ENCODE results near the gene FN1. TPM values are rescaled to one million over a fixed set of nuclear protein-coding genes. Genes with fewer than 3 reads are reported as not detected.

The FN1 gene
- total RNA-seq, 4 donors from 2014 or later, result 169 to 686 (median 215) TPM

DNA sequence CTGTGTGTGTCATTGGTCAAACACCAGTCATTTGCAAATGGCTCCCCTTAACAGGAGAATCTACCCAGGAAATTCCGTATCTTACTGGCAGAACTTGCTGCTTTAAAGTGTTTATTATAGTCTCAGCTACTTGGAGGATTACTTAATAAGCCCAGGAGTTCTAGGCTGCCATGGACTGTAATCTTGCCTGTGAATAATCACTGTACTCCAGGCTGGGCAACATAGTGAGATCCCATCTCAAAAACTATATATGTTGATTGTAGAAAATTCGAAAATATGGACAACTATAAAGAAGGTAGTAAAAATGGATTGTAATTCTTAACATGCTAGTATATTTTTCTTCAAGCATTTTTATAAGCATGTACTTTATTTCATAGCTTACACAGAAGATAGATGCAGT, 119.5 kb downstream of the FN1 start:
- intact Hi-C loops (cut with DNase I; ENCODE audit: low total_unique reads) (no loop called here), in situ Hi-C loops (cut with MboI; ENCODE audit: low pct_ligation_motif_present in 1 of 4, low pct_unique_long_range_greater_than_20kb in 1 of 4, low sequenced_read_pairs in 3 of 4) (loop anchor here in 1 of 4 donors (25.0 kb wide), 1 partner anchor 621 kb away; no protein-coding TSS in a partner anchor)
- H3K4me1 ChIP-seq, result peaks cover 7 to 19% (median 10%) of the 10 kb centered on the region in 4 donors
- H3K27ac ChIP-seq, result no peak overlapping the region
- no peak overlapping the region for H3K4me3 ChIP-seq
- TF ChIP-seq POLR2AphosphoS5 (IDR thresholded peaks at IDR 0.05), result no peak
- no peak for TF ChIP-seq POLR2A (IDR thresholded peaks at IDR 0.05)
- TF ChIP-seq EP300 (IDR thresholded peaks at IDR 0.05; ENCODE audit: low read depth), result no peak
- TF ChIP-seq, protein P1, sequence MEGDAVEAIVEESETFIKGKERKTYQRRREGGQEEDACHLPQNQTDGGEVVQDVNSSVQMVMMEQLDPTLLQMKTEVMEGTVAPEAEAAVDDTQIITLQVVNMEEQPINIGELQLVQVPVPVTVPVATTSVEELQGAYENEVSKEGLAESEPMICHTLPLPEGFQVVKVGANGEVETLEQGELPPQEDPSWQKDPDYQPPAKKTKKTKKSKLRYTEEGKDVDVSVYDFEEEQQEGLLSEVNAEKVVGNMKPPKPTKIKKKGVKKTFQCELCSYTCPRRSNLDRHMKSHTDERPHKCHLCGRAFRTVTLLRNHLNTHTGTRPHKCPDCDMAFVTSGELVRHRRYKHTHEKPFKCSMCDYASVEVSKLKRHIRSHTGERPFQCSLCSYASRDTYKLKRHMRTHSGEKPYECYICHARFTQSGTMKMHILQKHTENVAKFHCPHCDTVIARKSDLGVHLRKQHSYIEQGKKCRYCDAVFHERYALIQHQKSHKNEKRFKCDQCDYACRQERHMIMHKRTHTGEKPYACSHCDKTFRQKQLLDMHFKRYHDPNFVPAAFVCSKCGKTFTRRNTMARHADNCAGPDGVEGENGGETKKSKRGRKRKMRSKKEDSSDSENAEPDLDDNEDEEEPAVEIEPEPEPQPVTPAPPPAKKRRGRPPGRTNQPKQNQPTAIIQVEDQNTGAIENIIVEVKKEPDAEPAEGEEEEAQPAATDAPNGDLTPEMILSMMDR (IDR thresholded peaks at IDR 0.05), result no peak
- 83 to 90% methylated on average over 2 of the region's 2 CpGs for WGBS, 2 donors (ENCODE audit: low coverage in 1 of 2)
- H3K36me3 ChIP-seq, result peaks cover 0 to 28% (median 10%) of the 10 kb centered on the region in 4 donors
- no peaks in the 10 kb centered on the region for H3K9me3 ChIP-seq
- no peaks in the 10 kb centered on the region for H3K27me3 ChIP-seq
- DNase-seq, result no peak

DNA sequence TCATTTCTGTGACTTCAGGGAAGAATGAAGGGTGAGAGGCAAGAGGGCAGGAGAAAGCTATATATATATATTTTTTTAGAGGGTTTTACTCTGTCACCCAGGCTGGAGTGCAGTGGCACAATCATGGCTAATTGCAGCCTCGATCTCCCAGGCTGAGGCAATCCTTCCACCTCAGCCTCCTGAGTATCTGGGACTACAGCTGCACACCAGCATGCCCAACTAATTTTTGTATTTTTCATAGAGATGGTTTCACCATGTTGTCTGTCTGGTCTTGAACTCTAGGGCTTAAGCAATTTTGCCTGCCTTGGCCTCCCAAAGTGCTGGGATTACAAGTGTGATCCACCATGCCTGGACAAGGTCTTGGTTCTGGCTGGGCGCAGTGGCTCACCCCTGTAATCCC, 120.6 kb downstream of the FN1 start:
- WGBS, 2 donors (ENCODE audit: low coverage in 1 of 2), result 100% methylated on average over 2 of the region's 2 CpGs; no CpG with 5 or more reads in 1 of the 2 donors
- Histone ChIP-seq H3K27ac (no peak overlapping the region), H3K9me3 (no peaks in the 10 kb centered on the region), H3K4me1 (peaks cover 7 to 22% (median 12%) of the 10 kb centered on the region in 4 donors), H3K4me3 (no peak overlapping the region), H3K36me3 (peaks cover 0 to 22% (median 10%) of the 10 kb centered on the region in 4 donors), H3K27me3 (no peaks in the 10 kb centered on the region)
- intact Hi-C loops (cut with DNase I; ENCODE audit: low total_unique reads) (no loop called here), in situ Hi-C loops (cut with MboI; ENCODE audit: low pct_ligation_motif_present in 1 of 4, low pct_unique_long_range_greater_than_20kb in 1 of 4, low sequenced_read_pairs in 3 of 4) (loop anchor here in 1 of 4 donors (25.0 kb wide), 1 partner anchor 622 kb away; no protein-coding TSS in a partner anchor)
- TF ChIP-seq POLR2AphosphoS5 (IDR thresholded peaks at IDR 0.05) (no peak), EP300 (IDR thresholded peaks at IDR 0.05; ENCODE audit: low read depth) (no peak), POLR2A (IDR thresholded peaks at IDR 0.05) (no peak)
- TF ChIP-seq, protein P1 (IDR thresholded peaks at IDR 0.05), result no peak
- DNase-seq, result no peak

DNA sequence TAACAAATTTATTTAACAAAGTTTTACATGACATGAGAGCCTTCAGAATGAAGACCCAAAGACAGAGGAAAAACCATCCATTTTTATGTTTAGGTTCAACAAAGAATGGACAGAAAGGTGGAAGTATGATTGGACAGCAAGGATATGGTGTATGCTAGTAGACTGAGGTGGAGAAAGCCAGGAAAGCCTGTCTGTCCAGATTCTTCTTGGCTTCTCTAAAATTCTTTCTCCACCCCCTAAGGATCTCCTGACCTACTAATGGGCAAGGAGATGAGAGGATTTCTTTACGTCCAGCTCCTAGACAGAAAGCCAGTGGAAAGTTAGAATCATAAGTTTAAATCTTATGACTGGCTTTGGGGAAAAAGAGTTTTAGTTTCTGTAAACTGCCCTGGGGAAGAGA, 121.0 kb downstream of the FN1 start:
- no peak overlapping the region for H3K27ac ChIP-seq
- H3K4me3 ChIP-seq, result no peak overlapping the region
- peaks cover 7 to 22% (median 12%) of the 10 kb centered on the region in 4 donors for H3K4me1 ChIP-seq
- in situ Hi-C loops (cut with MboI; ENCODE audit: low pct_ligation_motif_present in 1 of 4, low pct_unique_long_range_greater_than_20kb in 1 of 4, low sequenced_read_pairs in 3 of 4) (loop anchor here in 1 of 4 donors (25.0 kb wide), 1 partner anchor 622 kb away; no protein-coding TSS in a partner anchor), intact Hi-C loops (cut with DNase I; ENCODE audit: low total_unique reads) (no loop called here)
- no peaks in the 10 kb centered on the region for H3K27me3 ChIP-seq
- peaks cover 0 to 22% (median 8%) of the 10 kb centered on the region in 4 donors for H3K36me3 ChIP-seq
- no peak for TF ChIP-seq EP300 (IDR thresholded peaks at IDR 0.05; ENCODE audit: low read depth)
- no peak for TF ChIP-seq POLR2AphosphoS5 (IDR thresholded peaks at IDR 0.05)
- TF ChIP-seq, protein P1 (IDR thresholded peaks at IDR 0.05), result no peak
- no peak for TF ChIP-seq POLR2A (IDR thresholded peaks at IDR 0.05)
- WGBS, 2 donors (ENCODE audit: low coverage in 1 of 2), result 33 to 81% methylated on average over 1 of the region's 1 CpG
- no peaks in the 10 kb centered on the region for H3K9me3 ChIP-seq
- DNase-seq, result no peak

DNA sequence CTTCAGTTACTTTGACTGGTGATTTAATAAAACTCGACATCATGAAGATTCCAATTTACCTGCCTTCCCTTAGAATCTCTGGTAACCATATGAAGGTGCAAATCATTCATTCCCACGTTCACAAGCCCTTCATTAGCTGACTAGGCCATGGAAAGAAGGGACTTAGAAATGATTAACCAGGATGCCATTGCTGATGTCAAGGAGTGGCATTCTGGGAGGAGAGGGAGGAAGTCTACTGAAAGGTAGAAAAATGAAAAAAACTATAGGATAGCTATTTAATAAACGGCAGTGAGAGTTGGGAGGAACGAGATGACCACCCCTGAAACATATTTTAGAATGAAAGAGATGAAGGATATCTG, 122.6 kb downstream of the FN1 start:
- H3K27ac ChIP-seq, result peak overlapping the region; percentile 86 to 89 (median 88)
- TF ChIP-seq POLR2A (IDR thresholded peaks at IDR 0.05) (no peak), EP300 (IDR thresholded peaks at IDR 0.05; ENCODE audit: low read depth) (no peak)
- H3K9me3 ChIP-seq, result no peaks in the 10 kb centered on the region
- H3K4me1 ChIP-seq, result peaks cover 7 to 22% (median 12%) of the 10 kb centered on the region in 4 donors
- H3K4me3 ChIP-seq, result no peak overlapping the region
- no peak for DNase-seq
- H3K27me3 ChIP-seq, result no peaks in the 10 kb centered on the region
- intact Hi-C loops (cut with DNase I; ENCODE audit: low total_unique reads), result no loop called here
- H3K36me3 ChIP-seq, result peaks cover 0 to 7% (median 0%) of the 10 kb centered on the region in 4 donors
- in situ Hi-C loops (cut with MboI; ENCODE audit: low pct_ligation_motif_present in 1 of 4, low pct_unique_long_range_greater_than_20kb in 1 of 4, low sequenced_read_pairs in 3 of 4), result loop anchor here in 1 of 4 donors (25.0 kb wide), 1 partner anchor 624 kb away; no protein-coding TSS in a partner anchor
- WGBS, 2 donors (ENCODE audit: low coverage in 1 of 2), result 63 to 74% methylated on average over 4 of the region's 4 CpGs

All from transverse colon (tissue), 4 donors.